Measurements from ENCODE around the gene RECQL5. TPM values are rescaled to one million over a fixed set of nuclear protein-coding genes. Genes with fewer than 3 reads are reported as not detected.

The RECQL5 gene
- total and polyA plus RNA-seq, 2 experiments from 2014 or later: 23.1 to 44.4 TPM

- no peaks in the 10 kb centered on the region for H3K27me3 ChIP-seq
- no peaks in the 10 kb centered on the region for H4K20me1 ChIP-seq (ENCODE audit: insufficient read depth, poor library complexity, severe bottlenecking)
- H3K36me3 ChIP-seq (replicated peaks; ENCODE audit: insufficient read depth, low read depth): no peaks in the 10 kb centered on the region
- H2AFZ ChIP-seq: no peak overlapping the region
- H3K4me2 ChIP-seq: peak overlapping the region; percentile 52
- peak overlapping the region; percentile 97 for H3K27ac ChIP-seq
- H3K4me3 ChIP-seq: no peak overlapping the region
- peak; percentile 41 for DNase-seq (ENCODE audit: low spot score)
- 85% methylated on average over 5 of the region's 5 CpGs for WGBS (ENCODE audit: low lambda C conversion rate, missing lambda C conversion rate)
- peaks cover 78% of the 10 kb centered on the region for H3K79me2 ChIP-seq
- no peaks in the 10 kb centered on the region for H3K9me2 ChIP-seq (replicated peaks; ENCODE audit: insufficient read depth)
- H3K9me3 ChIP-seq (ENCODE audit: low read depth): no peaks in the 10 kb centered on the region
- peaks cover 22% of the 10 kb centered on the region for H3K4me1 ChIP-seq (ENCODE audit: insufficient read depth)
- TF ChIP-seq EZH2phosphoT487 (IDR thresholded peaks at IDR 0.05; ENCODE audit: low read depth, severe bottlenecking, unreplicated experiment) (no peak), EZH2 (IDR thresholded peaks at IDR 0.05; ENCODE audit: borderline replicate concordance) (no peak), CTCF (IDR thresholded peaks at IDR 0.05; ENCODE audit: poor library complexity) (no peak)
Measured at GRCh38 chr17:75684249-75684648, 17.3 kb upstream of the RECQL5 start.

GRCh38 chr17:75683583-75683982, 16.6 kb upstream of the RECQL5 start:
- Histone ChIP-seq H3K36me3 (replicated peaks; ENCODE audit: insufficient read depth, low read depth) (no peaks in the 10 kb centered on the region), H3K4me3 (no peak overlapping the region), H3K4me2 (no peak overlapping the region), H3K79me2 (peaks cover 73% of the 10 kb centered on the region), H4K20me1 (ENCODE audit: insufficient read depth, poor library complexity, severe bottlenecking) (no peaks in the 10 kb centered on the region), H3K27me3 (no peaks in the 10 kb centered on the region), H3K9me2 (replicated peaks; ENCODE audit: insufficient read depth) (no peaks in the 10 kb centered on the region), H3K27ac (peak overlapping the region; percentile 97), H3K4me1 (ENCODE audit: insufficient read depth) (peaks cover 22% of the 10 kb centered on the region), H2AFZ (no peak overlapping the region), H3K9me3 (ENCODE audit: low read depth) (no peaks in the 10 kb centered on the region)
- peak; percentile 79 for DNase-seq (ENCODE audit: low spot score)
- TF ChIP-seq EZH2 (IDR thresholded peaks at IDR 0.05; ENCODE audit: borderline replicate concordance) (no peak), EZH2phosphoT487 (IDR thresholded peaks at IDR 0.05; ENCODE audit: low read depth, severe bottlenecking, unreplicated experiment) (no peak), CTCF (IDR thresholded peaks at IDR 0.05; ENCODE audit: poor library complexity) (no peak)
- 64% methylated on average over 4 of the region's 4 CpGs for WGBS (ENCODE audit: low lambda C conversion rate, missing lambda C conversion rate)

- WGBS (ENCODE audit: low lambda C conversion rate, missing lambda C conversion rate): 57% methylated on average over 3 of the region's 3 CpGs
- DNase-seq (ENCODE audit: low spot score): peak; percentile 27
- H3K9me2 ChIP-seq (replicated peaks; ENCODE audit: insufficient read depth): no peaks in the 10 kb centered on the region
- H4K20me1 ChIP-seq (ENCODE audit: insufficient read depth, poor library complexity, severe bottlenecking): no peaks in the 10 kb centered on the region
- no peaks in the 10 kb centered on the region for H3K27me3 ChIP-seq
- H3K9me3 ChIP-seq (ENCODE audit: low read depth): no peaks in the 10 kb centered on the region
- no peak overlapping the region for H2AFZ ChIP-seq
- no peak overlapping the region for H3K4me3 ChIP-seq
- no peak overlapping the region for H3K27ac ChIP-seq
- peaks cover 62% of the 10 kb centered on the region for H3K79me2 ChIP-seq
- H3K4me1 ChIP-seq (ENCODE audit: insufficient read depth): peaks cover 22% of the 10 kb centered on the region
- no peak overlapping the region for H3K4me2 ChIP-seq
- H3K36me3 ChIP-seq (replicated peaks; ENCODE audit: insufficient read depth, low read depth): no peaks in the 10 kb centered on the region
- TF ChIP-seq EZH2 (IDR thresholded peaks at IDR 0.05; ENCODE audit: borderline replicate concordance) (no peak), CTCF (IDR thresholded peaks at IDR 0.05; ENCODE audit: poor library complexity) (no peak), EZH2phosphoT487 (IDR thresholded peaks at IDR 0.05; ENCODE audit: low read depth, severe bottlenecking, unreplicated experiment) (no peak)
Measured at GRCh38 chr17:75681289-75681688, 14.3 kb upstream of the RECQL5 start.

- WGBS (ENCODE audit: low lambda C conversion rate, missing lambda C conversion rate): 97% methylated on average over 10 of the region's 10 CpGs
- Histone ChIP-seq H4K20me1 (ENCODE audit: insufficient read depth, poor library complexity, severe bottlenecking) (no peaks in the 10 kb centered on the region), H3K27ac (peak overlapping the region; percentile 71), H3K79me2 (peaks cover 62% of the 10 kb centered on the region), H3K4me1 (ENCODE audit: insufficient read depth) (peaks cover 20% of the 10 kb centered on the region), H3K4me2 (no peak overlapping the region), H3K9me3 (ENCODE audit: low read depth) (no peaks in the 10 kb centered on the region), H3K36me3 (replicated peaks; ENCODE audit: insufficient read depth, low read depth) (no peaks in the 10 kb centered on the region), H3K27me3 (no peaks in the 10 kb centered on the region), H3K9me2 (replicated peaks; ENCODE audit: insufficient read depth) (no peaks in the 10 kb centered on the region), H2AFZ (no peak overlapping the region), H3K4me3 (no peak overlapping the region)
- TF ChIP-seq EZH2 (IDR thresholded peaks at IDR 0.05; ENCODE audit: borderline replicate concordance) (no peak), EZH2phosphoT487 (IDR thresholded peaks at IDR 0.05; ENCODE audit: low read depth, severe bottlenecking, unreplicated experiment) (no peak), CTCF (IDR thresholded peaks at IDR 0.05; ENCODE audit: poor library complexity) (no peak)
- DNase-seq (ENCODE audit: low spot score): no peak
Measured at GRCh38 chr17:75680431-75680830, 13.5 kb upstream of the RECQL5 start.
